Measurements from ENCODE around the gene IDE. TPM values are rescaled to one million over a fixed set of nuclear protein-coding genes. Genes with fewer than 3 reads are reported as not detected.

The IDE gene
- total and polyA plus RNA-seq, 2 of the 13 experiments (the other 11 are each of a cell fraction or from before 2014, with no cell fraction given): 16.1 to 52.1 TPM

DNA sequence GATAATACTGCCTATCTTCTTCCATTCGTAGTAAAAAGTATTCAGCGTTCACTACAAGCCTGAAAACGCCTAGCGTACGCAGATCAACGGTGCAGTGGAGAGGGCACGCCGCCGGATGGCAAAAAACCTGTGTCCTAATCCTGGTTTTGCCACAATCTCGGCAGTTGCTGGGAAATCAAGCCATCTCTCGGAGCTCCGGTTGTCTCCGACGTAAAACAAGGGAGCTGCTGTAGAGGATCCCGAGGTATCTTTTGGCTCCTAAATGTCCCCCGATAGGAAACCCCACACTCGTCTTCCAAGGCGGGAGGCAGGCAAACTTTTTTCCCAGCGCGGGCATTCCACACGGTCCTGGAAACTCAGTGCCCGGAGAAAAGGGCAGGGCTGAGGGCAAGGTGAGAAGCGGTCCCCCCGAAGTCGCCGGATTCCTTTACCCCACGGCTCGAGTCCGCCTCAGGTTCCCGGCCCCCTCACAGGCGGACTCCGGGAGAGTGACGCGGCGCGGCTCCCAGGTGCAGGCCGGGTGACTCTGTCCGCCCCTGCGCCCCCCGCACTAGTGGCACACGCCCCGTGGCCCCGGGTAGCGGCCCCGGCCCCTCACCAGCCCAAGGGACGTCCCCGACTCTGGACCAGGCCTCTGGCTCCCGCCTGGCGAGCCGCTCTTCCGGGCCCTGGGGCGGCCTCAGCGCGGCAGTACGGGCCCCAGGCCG lies 649 bp downstream of the IDE start (continued):
- TF ChIP-seq NFE2L1 (CRISPR knock-in tag; IDR thresholded peaks at IDR 0.05; ENCODE audit: borderline replicate concordance): no peak; the same call in 1 of the 2 replicates
- TF ChIP-seq RAD51 (IDR thresholded peaks at IDR 0.05; ENCODE audit: borderline replicate concordance): no peak
- peak; percentile 8; the same call in 1 of the 2 replicates for TF ChIP-seq ZNF747 (CRISPR knock-in tag; IDR thresholded peaks at IDR 0.05; ENCODE audit: borderline replicate concordance)
- TF ChIP-seq, protein P1, sequence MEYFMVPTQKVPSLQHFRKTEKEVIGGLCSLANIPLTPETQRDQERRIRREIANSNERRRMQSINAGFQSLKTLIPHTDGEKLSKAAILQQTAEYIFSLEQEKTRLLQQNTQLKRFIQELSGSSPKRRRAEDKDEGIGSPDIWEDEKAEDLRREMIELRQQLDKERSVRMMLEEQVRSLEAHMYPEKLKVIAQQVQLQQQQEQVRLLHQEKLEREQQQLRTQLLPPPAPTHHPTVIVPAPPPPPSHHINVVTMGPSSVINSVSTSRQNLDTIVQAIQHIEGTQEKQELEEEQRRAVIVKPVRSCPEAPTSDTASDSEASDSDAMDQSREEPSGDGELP (IDR thresholded peaks at IDR 0.05; ENCODE audit: borderline replicate concordance, low read depth): no peak
- no peak for TF ChIP-seq ZNF883 (CRISPR knock-in tag; IDR thresholded peaks at IDR 0.05; ENCODE audit: not compliant biosample characterization)
- TF ChIP-seq ZFP36L2 (CRISPR knock-in tag; IDR thresholded peaks at IDR 0.05): no peak
- no peak for TF ChIP-seq ZFX (CRISPR knock-in tag; IDR thresholded peaks at IDR 0.05; ENCODE audit: low read depth)
- TF ChIP-seq ZNF878 (CRISPR knock-in tag; IDR thresholded peaks at IDR 0.05): no peak
- TF ChIP-seq ZNF567 (CRISPR knock-in tag; IDR thresholded peaks at IDR 0.05; ENCODE audit: borderline replicate concordance): no peak
- TF ChIP-seq, protein P2, sequence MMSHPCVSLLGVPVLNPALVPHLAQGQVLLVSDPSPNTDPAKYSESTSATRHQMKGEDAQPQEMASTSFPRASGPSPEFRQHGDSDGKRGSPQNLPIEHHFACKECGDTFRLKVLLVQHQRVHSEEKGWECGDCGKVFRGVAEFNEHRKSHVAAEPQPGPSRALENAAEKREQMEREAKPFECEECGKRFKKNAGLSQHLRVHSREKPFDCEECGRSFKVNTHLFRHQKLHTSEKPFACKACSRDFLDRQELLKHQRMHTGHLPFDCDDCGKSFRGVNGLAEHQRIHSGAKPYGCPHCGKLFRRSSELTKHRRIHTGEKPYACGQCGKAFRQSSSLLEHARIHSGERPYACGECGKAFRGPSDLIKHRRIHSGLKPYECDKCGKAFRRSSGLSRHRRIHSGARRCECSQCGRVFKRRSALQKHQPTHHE (CRISPR knock-in tag; IDR thresholded peaks at IDR 0.05; ENCODE audit: borderline replicate concordance): no peak
- TF ChIP-seq KAT2B (IDR thresholded peaks at IDR 0.05; ENCODE audit: borderline replicate concordance, low read depth, low read length): no peak
- TF ChIP-seq, protein P3, sequence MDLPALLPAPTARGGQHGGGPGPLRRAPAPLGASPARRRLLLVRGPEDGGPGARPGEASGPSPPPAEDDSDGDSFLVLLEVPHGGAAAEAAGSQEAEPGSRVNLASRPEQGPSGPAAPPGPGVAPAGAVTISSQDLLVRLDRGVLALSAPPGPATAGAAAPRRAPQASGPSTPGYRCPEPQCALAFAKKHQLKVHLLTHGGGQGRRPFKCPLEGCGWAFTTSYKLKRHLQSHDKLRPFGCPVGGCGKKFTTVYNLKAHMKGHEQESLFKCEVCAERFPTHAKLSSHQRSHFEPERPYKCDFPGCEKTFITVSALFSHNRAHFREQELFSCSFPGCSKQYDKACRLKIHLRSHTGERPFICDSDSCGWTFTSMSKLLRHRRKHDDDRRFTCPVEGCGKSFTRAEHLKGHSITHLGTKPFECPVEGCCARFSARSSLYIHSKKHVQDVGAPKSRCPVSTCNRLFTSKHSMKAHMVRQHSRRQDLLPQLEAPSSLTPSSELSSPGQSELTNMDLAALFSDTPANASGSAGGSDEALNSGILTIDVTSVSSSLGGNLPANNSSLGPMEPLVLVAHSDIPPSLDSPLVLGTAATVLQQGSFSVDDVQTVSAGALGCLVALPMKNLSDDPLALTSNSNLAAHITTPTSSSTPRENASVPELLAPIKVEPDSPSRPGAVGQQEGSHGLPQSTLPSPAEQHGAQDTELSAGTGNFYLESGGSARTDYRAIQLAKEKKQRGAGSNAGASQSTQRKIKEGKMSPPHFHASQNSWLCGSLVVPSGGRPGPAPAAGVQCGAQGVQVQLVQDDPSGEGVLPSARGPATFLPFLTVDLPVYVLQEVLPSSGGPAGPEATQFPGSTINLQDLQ (CRISPR knock-in tag; IDR thresholded peaks at IDR 0.05): no peak
- no peak for TF ChIP-seq MTA1 (CRISPR knock-in tag; IDR thresholded peaks at IDR 0.05; ENCODE audit: borderline replicate concordance)
- peak; percentile 59; the same call in 1 of the 2 replicates for TF ChIP-seq ZNF225 (CRISPR knock-in tag; IDR thresholded peaks at IDR 0.05)
- TF ChIP-seq, protein P4, sequence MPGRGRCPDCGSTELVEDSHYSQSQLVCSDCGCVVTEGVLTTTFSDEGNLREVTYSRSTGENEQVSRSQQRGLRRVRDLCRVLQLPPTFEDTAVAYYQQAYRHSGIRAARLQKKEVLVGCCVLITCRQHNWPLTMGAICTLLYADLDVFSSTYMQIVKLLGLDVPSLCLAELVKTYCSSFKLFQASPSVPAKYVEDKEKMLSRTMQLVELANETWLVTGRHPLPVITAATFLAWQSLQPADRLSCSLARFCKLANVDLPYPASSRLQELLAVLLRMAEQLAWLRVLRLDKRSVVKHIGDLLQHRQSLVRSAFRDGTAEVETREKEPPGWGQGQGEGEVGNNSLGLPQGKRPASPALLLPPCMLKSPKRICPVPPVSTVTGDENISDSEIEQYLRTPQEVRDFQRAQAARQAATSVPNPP (CRISPR knock-in tag; IDR thresholded peaks at IDR 0.05): no peak
- no peak for TF ChIP-seq AHR (CRISPR knock-in tag; IDR thresholded peaks at IDR 0.05)
- TF ChIP-seq SETDB1 (CRISPR knock-in tag; IDR thresholded peaks at IDR 0.05; ENCODE audit: borderline replicate concordance): no peak
- no peak; the same call in 1 of the 2 replicates for TF ChIP-seq ZNF777 (CRISPR knock-in tag; IDR thresholded peaks at IDR 0.05)
- no peak for TF ChIP-seq U2AF1 (optimal IDR thresholded peaks at IDR 0.05; ENCODE audit: low read depth, low read length)
- TF ChIP-seq, protein P5, sequence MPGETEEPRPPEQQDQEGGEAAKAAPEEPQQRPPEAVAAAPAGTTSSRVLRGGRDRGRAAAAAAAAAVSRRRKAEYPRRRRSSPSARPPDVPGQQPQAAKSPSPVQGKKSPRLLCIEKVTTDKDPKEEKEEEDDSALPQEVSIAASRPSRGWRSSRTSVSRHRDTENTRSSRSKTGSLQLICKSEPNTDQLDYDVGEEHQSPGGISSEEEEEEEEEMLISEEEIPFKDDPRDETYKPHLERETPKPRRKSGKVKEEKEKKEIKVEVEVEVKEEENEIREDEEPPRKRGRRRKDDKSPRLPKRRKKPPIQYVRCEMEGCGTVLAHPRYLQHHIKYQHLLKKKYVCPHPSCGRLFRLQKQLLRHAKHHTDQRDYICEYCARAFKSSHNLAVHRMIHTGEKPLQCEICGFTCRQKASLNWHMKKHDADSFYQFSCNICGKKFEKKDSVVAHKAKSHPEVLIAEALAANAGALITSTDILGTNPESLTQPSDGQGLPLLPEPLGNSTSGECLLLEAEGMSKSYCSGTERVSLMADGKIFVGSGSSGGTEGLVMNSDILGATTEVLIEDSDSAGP (CRISPR knock-in tag; IDR thresholded peaks at IDR 0.05; ENCODE audit: borderline replicate concordance): no peak
- no peak for TF ChIP-seq BRD4 (CRISPR knock-in tag; IDR thresholded peaks at IDR 0.05)
- no peak for TF ChIP-seq BHLHE40 (IDR thresholded peaks at IDR 0.05; ENCODE audit: low read length)
- TF ChIP-seq ZMYM2 (CRISPR knock-in tag; IDR thresholded peaks at IDR 0.05): no peak

Data from HepG2 (cell line).